GM19452 (cell line): ENCODE measurements around the gene TCEAL9.
"Not testable (repeated sequence)": the region's sequence is repeated elsewhere in the genome, so short reads cannot be mapped to it uniquely, and the experiment has no call there.

ENCODE experiments used
- ATAC-seq: cut with Tn5 transposase; IDR thresholded peaks from one replicate; pipeline ENCODE4 v1.9.1; 2021; ENCODE audit not compliant: unreplicated experiment

TCEAL9 gene, protein sequence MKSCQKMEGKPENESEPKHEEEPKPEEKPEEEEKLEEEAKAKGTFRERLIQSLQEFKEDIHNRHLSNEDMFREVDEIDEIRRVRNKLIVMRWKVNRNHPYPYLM

DNA sequence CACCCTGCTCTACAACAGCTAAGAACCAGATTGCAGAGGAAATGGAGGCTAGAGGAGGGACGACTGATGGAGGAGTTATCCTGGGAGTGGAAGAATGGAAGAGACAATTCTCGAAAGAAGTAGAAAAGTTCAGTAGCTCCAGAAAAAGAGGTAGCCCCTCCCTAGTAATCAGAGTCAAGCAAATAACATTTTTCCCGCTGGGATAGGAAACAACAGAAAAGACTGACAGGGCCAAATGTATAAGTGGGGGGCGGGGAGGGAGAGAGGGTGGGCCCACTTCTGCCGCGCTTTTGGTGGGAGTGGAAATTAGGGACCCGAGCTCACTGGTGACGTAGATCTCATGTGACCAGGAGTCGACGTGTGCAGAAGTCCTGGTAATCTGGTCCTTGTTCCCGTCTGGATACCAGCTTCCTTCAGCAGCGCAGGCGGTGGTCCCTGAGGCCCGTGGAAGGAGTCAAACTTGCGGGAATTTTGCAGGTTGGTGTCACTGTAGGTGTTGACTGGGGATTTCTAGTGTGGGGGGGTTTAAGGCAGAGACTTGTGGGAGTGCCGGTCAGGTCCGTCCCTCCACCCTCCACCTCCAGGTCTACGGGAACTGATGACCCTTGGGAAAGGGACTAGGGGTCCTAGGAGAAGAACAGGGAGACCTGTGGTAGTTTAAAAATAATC, at the start of gene TCEAL9:
TSS of gene TCEAL9 (plus strand) at position 377 of the 669 bp plus-strand sequence. CDS start 1,179 bp downstream, outside the sequence.
- no peak for ATAC-seq

- no peak for ATAC-seq
Measured at GRCh38 chrX:103309860-103310554, 46.3 kb upstream of the TCEAL9 start.

- ATAC-seq, result peak; percentile 97
Measured at GRCh38 chrX:103310555-103311398, 45.5 kb upstream of the TCEAL9 start, which contains the start of gene BEX2. BEX2 (minus strand) TSS chrX:103310990; CDS start chrX:103309976, 1,014 bp downstream.

- ATAC-seq, result no peak
Measured at GRCh38 chrX:103311399-103311780, 44.9 kb upstream of the TCEAL9 start.

DNA sequence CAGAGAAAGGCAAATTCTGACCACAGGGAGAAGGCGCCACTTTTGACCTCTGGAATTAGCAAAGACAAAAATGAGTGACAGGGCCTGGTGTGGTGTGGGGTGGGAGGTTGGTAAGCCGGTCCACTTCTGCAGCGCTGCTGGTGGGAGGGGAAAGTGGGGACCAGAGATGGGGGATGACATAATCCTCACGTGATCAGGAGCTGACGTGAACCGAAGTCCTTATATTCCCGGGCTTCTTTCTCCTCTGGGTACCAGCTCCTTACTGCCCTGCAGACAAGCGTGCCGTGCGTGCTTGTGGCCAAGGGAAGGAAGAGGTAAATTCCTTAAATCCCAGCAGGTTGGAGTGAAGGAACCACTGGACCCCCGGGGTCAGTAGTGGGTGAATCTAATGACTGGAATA, 26.3 kb upstream of the TCEAL9 start, which contains the start of gene TCEAL7:
TSS of gene TCEAL7 (plus strand) at position 249 of the 400 bp plus-strand sequence. CDS start 1,165 bp downstream, outside the sequence.
- no peak for ATAC-seq

GRCh38 chrX:103330681-103331288, 25.5 kb upstream of the TCEAL9 start:
- ATAC-seq, result no peak

- no peak for ATAC-seq
Measured at GRCh38 chrX:103338663-103339062, 17.6 kb upstream of the TCEAL9 start.

- ATAC-seq, result no peak
Measured at GRCh38 chrX:103343105-103343504, 13.2 kb upstream of the TCEAL9 start.

GRCh38 chrX:103344606-103345005, 11.7 kb upstream of the TCEAL9 start:
- no peak for ATAC-seq

- no peak for ATAC-seq
Measured at GRCh38 chrX:103347682-103348397, 8.5 kb upstream of the TCEAL9 start.

DNA sequence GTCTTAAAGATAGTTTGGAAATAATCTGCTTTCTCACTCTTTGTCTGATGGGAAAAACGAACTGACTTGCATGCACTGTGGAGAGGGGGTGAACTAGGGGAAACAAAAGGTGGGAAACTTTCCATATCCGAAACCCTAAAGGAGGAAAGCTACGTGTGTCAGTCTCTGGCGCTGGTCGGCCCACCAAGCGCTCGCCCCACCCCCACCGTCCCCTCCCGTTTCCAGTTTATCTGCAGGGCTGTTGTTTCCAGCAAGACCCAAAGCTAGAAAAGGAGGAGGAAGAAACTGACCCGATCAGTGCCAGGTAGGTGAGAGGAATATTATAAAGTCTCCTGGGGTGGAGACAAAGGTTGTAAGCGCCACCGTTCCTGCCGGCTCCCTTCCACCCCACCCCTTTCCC, 552 bp downstream of the TCEAL9 start:
- no peak for ATAC-seq

DNA sequence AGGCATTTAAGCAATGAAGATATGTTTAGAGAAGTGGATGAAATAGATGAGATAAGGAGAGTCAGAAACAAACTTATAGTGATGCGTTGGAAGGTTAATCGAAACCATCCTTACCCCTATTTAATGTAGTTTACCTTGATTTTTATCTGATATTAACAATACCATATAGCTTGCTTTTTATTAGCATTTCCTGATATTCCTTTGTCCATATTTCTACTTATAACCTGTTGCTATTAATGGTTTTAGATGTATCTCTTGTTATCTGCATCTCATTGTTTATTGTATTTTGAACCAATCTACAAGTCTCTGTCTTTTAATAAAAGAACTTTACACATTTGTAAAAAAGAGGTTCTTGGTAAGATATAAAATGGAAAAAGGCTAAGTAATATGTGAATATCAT, 1.6 kb downstream of the TCEAL9 start:
- ATAC-seq, result no peak

GRCh38 chrX:103359605-103360004, 3.3 kb downstream of the TCEAL9 start:
- not testable (repeated sequence) for ATAC-seq

- no peak for ATAC-seq
Measured at GRCh38 chrX:103360092-103360491, 3.8 kb downstream of the TCEAL9 start.

DNA sequence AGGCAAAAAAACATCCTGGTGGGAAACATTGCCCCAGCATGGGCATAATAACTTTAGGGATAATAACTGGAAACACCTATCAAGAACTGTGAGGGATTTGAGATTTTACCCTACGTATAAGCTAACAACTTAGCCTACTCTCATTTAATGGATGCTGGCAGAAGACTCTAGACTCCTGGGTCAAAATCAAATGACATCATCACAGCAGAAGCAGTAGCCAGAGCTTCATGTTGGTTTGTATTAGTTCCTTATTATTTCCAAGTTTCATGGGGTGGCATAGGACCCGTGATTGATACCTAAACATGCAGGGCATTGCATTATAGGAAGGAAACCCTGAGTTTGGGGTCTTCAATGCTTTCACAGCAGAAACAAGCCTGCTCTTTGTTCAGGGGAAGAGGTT, 4.6 kb downstream of the TCEAL9 start:
- no peak for ATAC-seq

DNA sequence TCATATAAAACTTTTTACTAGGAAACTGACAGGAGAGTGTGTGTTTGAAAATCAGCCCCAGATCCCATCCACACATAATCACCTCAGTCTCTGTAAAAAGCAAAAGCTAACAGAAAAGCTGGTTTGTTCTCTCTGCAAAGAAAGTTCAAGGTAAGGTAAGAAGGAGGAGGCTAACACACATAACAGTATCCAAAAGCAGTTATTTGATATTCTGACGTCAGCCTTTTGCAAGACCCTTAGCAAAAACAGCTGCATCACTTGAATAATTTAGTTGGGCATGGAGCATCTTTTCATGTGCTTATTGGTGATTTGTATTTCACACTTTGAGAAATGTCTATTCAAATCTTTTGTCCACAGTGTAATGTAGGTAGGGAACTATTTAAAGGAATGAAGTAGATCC, 5.5 kb downstream of the TCEAL9 start:
- no peak for ATAC-seq

DNA sequence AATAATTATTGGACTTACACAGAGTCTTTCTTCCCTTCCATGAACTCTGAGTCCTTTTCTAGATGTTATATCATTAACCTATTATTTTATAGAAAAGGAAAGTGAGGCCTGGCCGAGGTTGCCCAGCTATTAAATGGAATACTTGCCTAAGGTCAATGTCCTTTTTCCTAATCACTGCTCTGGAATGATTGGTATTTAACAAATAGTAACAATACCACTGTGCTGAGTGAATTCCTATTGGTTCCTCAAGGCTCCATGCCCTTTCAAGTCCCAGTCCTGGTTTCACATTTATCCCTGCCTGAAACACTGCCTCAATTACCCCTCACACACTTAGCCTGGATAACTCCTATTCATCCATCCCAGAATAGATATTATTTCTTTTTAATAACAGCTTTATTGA, 6.2 kb downstream of the TCEAL9 start:
- ATAC-seq, result no peak

- no peak for ATAC-seq
Measured at GRCh38 chrX:103363046-103363445, 6.7 kb downstream of the TCEAL9 start.

- ATAC-seq, result no peak
Measured at GRCh38 chrX:103367502-103367901, 11.2 kb downstream of the TCEAL9 start.

DNA sequence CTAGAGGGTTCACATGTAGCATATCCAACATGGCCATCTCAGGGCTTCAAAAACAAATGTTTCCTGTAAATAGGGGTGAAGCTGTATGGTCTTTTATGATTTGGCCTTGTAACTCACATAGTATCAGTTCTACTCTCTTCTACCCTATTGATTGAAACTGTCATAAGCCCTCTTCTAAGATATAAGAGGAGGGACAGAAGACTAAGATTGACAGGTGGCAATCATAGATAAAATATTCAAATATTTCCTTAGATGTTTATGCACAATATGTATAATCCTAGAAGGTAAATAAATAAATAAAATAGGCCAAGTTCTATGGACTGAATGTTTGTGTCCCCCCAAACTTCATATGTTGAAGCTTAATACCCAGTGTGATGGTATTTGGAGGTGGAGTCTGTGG, 13.2 kb downstream of the TCEAL9 start:
- no peak for ATAC-seq
